ENCODE data around the gene MRTFB. TPM values are rescaled to one million over a fixed set of nuclear protein-coding genes. Genes with fewer than 3 reads are reported as not detected.

The MRTFB gene
- total RNA-seq, 3 donors from 2014 or later, result 8.6 to 11.0 (median 8.9) TPM

DNA sequence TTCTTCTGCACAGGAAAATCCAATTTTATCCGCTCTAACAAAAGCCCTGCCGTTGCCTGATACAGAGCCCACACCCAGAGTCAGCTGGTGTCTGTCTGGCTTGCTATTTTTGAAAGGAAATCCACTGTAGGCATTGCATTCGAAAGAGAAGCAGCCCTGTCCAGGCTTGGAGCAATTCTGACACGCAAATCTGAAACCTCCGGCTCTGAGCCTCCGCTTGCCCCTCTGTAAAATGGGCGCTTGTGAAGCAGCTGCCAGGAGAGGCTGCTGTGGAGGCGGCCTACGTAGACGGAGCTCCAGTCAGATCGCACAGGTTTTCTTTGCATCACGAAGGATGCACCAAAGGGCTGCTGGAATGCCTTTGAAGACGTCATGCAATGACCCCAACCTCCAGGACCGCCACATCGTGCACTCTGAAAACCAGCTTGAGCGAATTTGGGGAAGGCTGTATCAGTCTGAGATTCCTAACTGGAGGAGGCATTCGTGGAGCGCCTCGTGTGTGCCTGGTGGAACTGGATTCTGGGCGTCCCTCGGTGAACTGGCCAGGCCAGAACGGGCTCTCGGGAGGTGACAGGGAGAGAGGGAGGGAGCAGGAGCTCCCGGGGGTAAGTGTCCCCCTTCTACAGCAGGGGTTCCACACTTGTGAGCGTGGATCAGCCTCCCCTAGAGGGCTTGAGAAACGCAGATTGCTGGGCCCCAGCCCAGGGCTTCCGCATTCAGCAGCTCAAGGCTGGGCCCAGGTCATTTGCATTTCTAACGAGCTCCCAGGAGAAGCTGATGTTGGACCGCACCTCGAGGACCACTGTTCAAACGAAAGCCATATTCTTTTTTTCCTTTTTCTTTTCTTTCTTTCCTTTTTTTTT lies 215.5 kb downstream of the MRTFB start:
- Mint-ChIP-seq H3K4me1 (ENCODE audit: low read depth) (peaks cover 8% of the 10 kb centered on the region), H3K9me3 (peaks cover 15% of the 10 kb centered on the region), H3K36me3 (ENCODE audit: insufficient read depth) (peaks cover 2% of the 10 kb centered on the region), H3K27me3 (ENCODE audit: low read depth) (no peaks in the 10 kb centered on the region), H3K4me3 (peak overlapping the region; percentile 91)
- ATAC-seq (peak in 1 of 2 donors; percentile 1), DNase-seq (no peak)

DNA sequence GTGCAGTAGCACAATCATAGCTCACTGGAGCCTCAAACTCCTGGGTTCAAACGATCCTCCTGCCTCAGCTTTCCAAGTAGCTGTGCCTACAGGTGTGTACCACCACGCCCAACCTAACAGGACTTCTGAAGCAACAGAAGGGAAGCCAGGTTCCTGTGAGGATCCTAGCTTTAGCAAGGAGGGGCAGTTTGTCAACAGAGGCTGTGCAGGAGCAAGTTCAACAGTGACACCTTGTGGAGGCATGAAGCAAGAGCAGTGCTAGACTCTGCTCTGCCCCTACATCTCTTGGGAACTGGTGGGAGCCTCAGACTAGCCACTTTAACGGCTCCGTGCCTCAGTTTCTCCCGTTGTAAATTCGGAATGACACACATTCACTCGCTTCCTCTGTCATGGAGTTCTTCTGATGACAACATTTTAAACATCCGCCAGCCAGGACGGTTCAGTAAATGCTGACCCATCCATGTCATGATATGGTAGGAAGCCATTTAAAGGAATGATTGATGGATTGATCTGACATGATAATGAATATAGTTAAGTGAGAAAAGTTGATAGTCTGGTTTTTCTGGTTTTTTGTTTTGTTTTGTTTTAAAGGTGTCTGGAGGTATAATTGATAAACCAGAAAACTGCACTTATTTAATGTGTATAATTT lies 218.7 kb downstream of the MRTFB start:
- H3K4me1 Mint-ChIP-seq (ENCODE audit: low read depth), result peaks cover 7% of the 10 kb centered on the region
- ATAC-seq (no peak), DNase-seq (no peak)
- H3K36me3 Mint-ChIP-seq (ENCODE audit: insufficient read depth), result peaks cover 2% of the 10 kb centered on the region
- H3K27me3 Mint-ChIP-seq (ENCODE audit: low read depth), result no peaks in the 10 kb centered on the region
- H3K9me3 Mint-ChIP-seq, result peaks cover 15% of the 10 kb centered on the region
- H3K4me3 Mint-ChIP-seq, result no peak overlapping the region

GRCh38 chr16:14291286-14291685 lies 220.2 kb downstream of the MRTFB start:
- H3K4me3 Mint-ChIP-seq, result no peak overlapping the region

GRCh38 chr16:14292051-14292825 lies 221.1 kb downstream of the MRTFB start:
- Mint-ChIP-seq H3K4me1 (ENCODE audit: low read depth) (peaks cover 1% of the 10 kb centered on the region), H3K27me3 (ENCODE audit: low read depth) (no peaks in the 10 kb centered on the region), H3K9me3 (peaks cover 15% of the 10 kb centered on the region), H3K36me3 (ENCODE audit: insufficient read depth) (peaks cover 2% of the 10 kb centered on the region), H3K4me3 (no peak overlapping the region)
- ATAC-seq, result no peak
- DNase-seq, result no peak

More at GRCh38 chr16:14291286-14291685, 220.2 kb downstream of the MRTFB start:
- H3K9me3 Mint-ChIP-seq, result peaks cover 15% of the 10 kb centered on the region
- ATAC-seq (no peak), DNase-seq (no peak)
- no peaks in the 10 kb centered on the region for H3K27me3 Mint-ChIP-seq (ENCODE audit: low read depth)
- H3K36me3 Mint-ChIP-seq (ENCODE audit: insufficient read depth), result peaks cover 2% of the 10 kb centered on the region
- H3K4me1 Mint-ChIP-seq (ENCODE audit: low read depth), result peaks cover 5% of the 10 kb centered on the region

DNA sequence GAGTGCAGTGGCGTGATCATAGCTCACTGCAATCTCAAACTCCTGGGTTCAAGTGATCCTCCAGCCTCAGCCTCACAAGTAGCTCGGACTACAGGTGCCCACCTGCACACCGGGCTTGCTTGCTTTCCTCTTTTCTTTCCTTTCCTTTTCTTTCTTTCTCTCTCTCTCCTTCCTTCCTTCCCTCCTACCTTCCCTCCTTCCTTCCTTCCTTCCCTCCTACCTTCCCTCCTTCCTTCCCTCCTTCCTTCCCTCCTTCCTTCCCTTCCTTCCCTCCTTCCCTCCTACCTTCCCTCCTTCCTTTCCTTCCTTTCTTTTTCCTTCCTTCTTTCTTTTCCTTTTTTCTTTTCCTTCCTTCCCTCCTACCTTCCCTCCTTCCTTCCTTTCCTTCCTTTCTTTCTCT lies 225.5 kb downstream of the MRTFB start:
- Mint-ChIP-seq H3K27me3 (ENCODE audit: low read depth) (peaks cover 9% of the 10 kb centered on the region), H3K36me3 (ENCODE audit: insufficient read depth) (no peaks in the 10 kb centered on the region), H3K9me3 (no peaks in the 10 kb centered on the region), H3K4me3 (no peak overlapping the region), H3K4me1 (ENCODE audit: low read depth) (peaks cover 11% of the 10 kb centered on the region)
- no peak for ATAC-seq
- no peak for DNase-seq

DNA sequence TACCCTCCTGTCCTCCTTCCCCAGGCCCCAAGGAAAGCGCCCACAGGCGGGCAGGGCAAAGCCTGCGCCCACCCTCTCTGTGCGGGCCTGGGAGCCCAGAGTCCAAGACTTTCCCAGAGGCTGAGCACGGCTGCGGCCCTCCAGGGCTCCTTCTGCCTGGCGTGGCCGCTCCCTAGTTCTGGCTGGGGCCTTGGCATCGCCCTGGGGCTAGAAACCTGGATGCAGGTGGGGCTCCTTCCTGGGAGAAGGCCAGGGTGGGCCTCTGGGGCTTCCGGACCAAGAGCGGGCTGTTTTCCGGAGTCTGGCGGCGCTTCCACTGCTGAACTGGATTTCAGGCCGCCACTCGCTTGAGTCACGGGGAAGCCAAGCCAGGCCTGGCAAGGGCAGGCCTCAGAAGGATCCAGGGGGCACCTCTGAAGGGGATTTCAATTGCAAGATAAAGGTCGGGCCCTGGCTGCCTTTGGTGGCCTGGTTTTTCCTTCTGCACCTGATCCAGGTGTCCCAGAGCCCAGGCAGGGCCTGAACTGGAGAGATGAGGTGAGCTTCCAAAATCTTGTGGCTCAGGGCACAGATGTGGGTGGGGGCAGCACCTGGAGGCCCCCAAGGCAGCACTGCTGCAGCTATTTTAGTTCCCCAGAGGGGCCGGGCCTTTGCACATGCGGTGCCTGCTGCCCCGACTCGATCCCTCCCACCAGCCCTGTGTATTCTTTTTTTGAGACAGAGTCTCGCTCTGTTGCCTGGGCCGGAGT lies 227.4 kb downstream of the MRTFB start:
- Mint-ChIP-seq H3K36me3 (ENCODE audit: insufficient read depth) (no peaks in the 10 kb centered on the region), H3K4me3 (no peak overlapping the region), H3K9me3 (no peaks in the 10 kb centered on the region), H3K27me3 (ENCODE audit: low read depth) (peaks cover 14% of the 10 kb centered on the region), H3K4me1 (ENCODE audit: low read depth) (peaks cover 14% of the 10 kb centered on the region)
- ATAC-seq, result no peak
- DNase-seq, result no peak

DNA sequence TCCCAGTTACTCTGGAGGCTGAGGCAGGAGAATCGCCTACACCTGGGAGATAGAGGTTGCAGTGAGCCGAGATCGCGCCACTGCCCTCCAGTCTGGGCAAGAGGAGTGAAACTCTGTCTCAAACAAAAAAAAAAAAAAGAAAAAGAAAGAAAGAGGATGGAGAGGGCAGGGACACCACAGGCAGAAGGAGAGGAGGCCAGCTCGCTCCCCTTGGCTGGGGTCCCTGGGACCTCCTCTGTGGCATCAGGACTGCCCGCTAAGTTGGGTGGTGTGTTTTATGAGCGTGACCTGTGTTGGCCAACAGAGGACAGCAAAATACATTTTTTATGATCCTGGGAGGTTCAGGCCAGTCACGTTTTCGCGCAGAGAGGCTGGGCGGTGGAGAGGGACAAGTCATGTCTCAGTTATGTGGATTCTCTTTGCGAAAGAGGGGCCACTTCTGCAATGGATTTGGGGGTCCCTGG lies 229.6 kb downstream of the MRTFB start:
- Mint-ChIP-seq H3K36me3 (ENCODE audit: insufficient read depth) (no peaks in the 10 kb centered on the region), H3K27me3 (ENCODE audit: low read depth) (peaks cover 19% of the 10 kb centered on the region), H3K4me1 (ENCODE audit: low read depth) (peaks cover 14% of the 10 kb centered on the region), H3K4me3 (peak overlapping the region; percentile 67), H3K9me3 (no peaks in the 10 kb centered on the region)
- DNase-seq (no peak), ATAC-seq (peak; percentile 28 to 30)

GRCh38 chr16:14301169-14302030 lies 230.3 kb downstream of the MRTFB start:
- Mint-ChIP-seq H3K4me1 (ENCODE audit: low read depth) (peaks cover 14% of the 10 kb centered on the region), H3K36me3 (ENCODE audit: insufficient read depth) (no peaks in the 10 kb centered on the region), H3K27me3 (ENCODE audit: low read depth) (peaks cover 19% of the 10 kb centered on the region), H3K4me3 (peak overlapping the region; percentile 67), H3K9me3 (no peaks in the 10 kb centered on the region)
- ATAC-seq (peak in 1 of 2 donors; percentile 3), DNase-seq (peak; percentile 53)

GRCh38 chr16:14302031-14302398 lies 230.9 kb downstream of the MRTFB start:
- H3K9me3 Mint-ChIP-seq, result no peaks in the 10 kb centered on the region
- H3K36me3 Mint-ChIP-seq (ENCODE audit: insufficient read depth), result no peaks in the 10 kb centered on the region
- H3K4me1 Mint-ChIP-seq (ENCODE audit: low read depth), result peaks cover 14% of the 10 kb centered on the region
- ATAC-seq (peak; percentile 66 to 71), DNase-seq (no peak)
- peak overlapping the region; percentile 73 for H3K4me3 Mint-ChIP-seq
- peaks cover 19% of the 10 kb centered on the region for H3K27me3 Mint-ChIP-seq (ENCODE audit: low read depth)

GRCh38 chr16:14302399-14303181 lies 231.5 kb downstream of the MRTFB start:
- H3K4me1 Mint-ChIP-seq (ENCODE audit: low read depth), result peaks cover 14% of the 10 kb centered on the region
- ATAC-seq, result peak; percentile 46 to 47
- H3K4me3 Mint-ChIP-seq, result peak overlapping the region; percentile 78
- DNase-seq, result peak; percentile 28
- no peaks in the 10 kb centered on the region for H3K9me3 Mint-ChIP-seq
- H3K27me3 Mint-ChIP-seq (ENCODE audit: low read depth), result peaks cover 19% of the 10 kb centered on the region
- H3K36me3 Mint-ChIP-seq (ENCODE audit: insufficient read depth), result no peaks in the 10 kb centered on the region

- no peaks in the 10 kb centered on the region for H3K9me3 Mint-ChIP-seq
- H3K27me3 Mint-ChIP-seq (ENCODE audit: low read depth), result peaks cover 19% of the 10 kb centered on the region
- H3K4me1 Mint-ChIP-seq (ENCODE audit: low read depth), result peaks cover 16% of the 10 kb centered on the region
- no peaks in the 10 kb centered on the region for H3K36me3 Mint-ChIP-seq (ENCODE audit: insufficient read depth)
- no peak for ATAC-seq
- no peak for DNase-seq
- peak overlapping the region; percentile 78 for H3K4me3 Mint-ChIP-seq
Measured at GRCh38 chr16:14303182-14303618, 232.1 kb downstream of the MRTFB start.

- no peaks in the 10 kb centered on the region for H3K36me3 Mint-ChIP-seq (ENCODE audit: insufficient read depth)
- H3K27me3 Mint-ChIP-seq (ENCODE audit: low read depth), result peaks cover 19% of the 10 kb centered on the region
- H3K4me1 Mint-ChIP-seq (ENCODE audit: low read depth), result peaks cover 21% of the 10 kb centered on the region
- DNase-seq (no peak), ATAC-seq (no peak)
- no peaks in the 10 kb centered on the region for H3K9me3 Mint-ChIP-seq
- peak overlapping the region; percentile 78 for H3K4me3 Mint-ChIP-seq
Measured at GRCh38 chr16:14303639-14304394, 232.7 kb downstream of the MRTFB start.

Data from activated T-cell treated with anti-CD3 and anti-CD28 coated beads, Interleukin-2, amount 50 U/mL, for 4 hours (primary cell).